Activated CD8-positive, alpha-beta T cell treated with anti-CD3 and anti-CD28 coated beads for 36 hours (primary cell): ENCODE data around the gene DICER1. TPM values are rescaled to one million over a fixed set of nuclear protein-coding genes. Genes with fewer than 3 reads are reported as not detected.

Experiments used
- ATAC-seq: fragments of 200-7000 bp; cut with Tn5 transposase; one replicate; pipeline ENCODE4 v1.10.0; 2021; ENCODE audit warnings: mild to moderate bottlenecking, moderate library complexity
- CTCF ChIA-PET: fragments of 350-600 bp; sonication (Branson Sonifier 250); formaldehyde crosslinking; loops from one replicate; lab custom pipeline; 2021; ENCODE audit warnings: antibody characterized with exemption; lab: Charles Lee
- POLR2A ChIA-PET: fragments of 350-600 bp; sonication (Branson Sonifier 250); formaldehyde crosslinking; loops from one replicate; lab custom pipeline; 2021; ENCODE audit warnings: antibody characterized with exemption; lab: Charles Lee
- DNase-seq: peaks from one replicate; pipeline ENCODE4 v3.0.0-alpha.2; 2020
- H3K27ac Mint-ChIP-seq: one replicate; pipeline ENCODE4 v1.8.0; 2021; ENCODE audit warnings: mild to moderate bottlenecking, mixed read lengths
- H3K27me3 Mint-ChIP-seq: one replicate; pipeline ENCODE4 v1.8.0; 2021; ENCODE audit warnings: mixed read lengths
- H3K36me3 Mint-ChIP-seq: one replicate; pipeline ENCODE4 v1.8.0; 2021; ENCODE audit warnings: low read depth, mixed read lengths
- H3K4me1 Mint-ChIP-seq: one replicate; pipeline ENCODE4 v1.8.0; 2021; ENCODE audit warnings: low read depth, mixed read lengths
- H3K4me3 Mint-ChIP-seq: one replicate; pipeline ENCODE4 v1.8.0; 2021; ENCODE audit warnings: mild to moderate bottlenecking, moderate library complexity, mixed read lengths
- H3K9me3 Mint-ChIP-seq: one replicate; pipeline ENCODE4 v1.8.0; 2021; ENCODE audit warnings: mixed read lengths
- intact Hi-C: fragments of 100-400 bp; cut with micrococcal nuclease; formaldehyde crosslinking; loops from one replicate; pipeline ENCODE4 v1.10.0; 2022
- total RNA-seq, 2 experiments: library from RNA; stranded (reverse); gene quantifications; one replicate each; pipeline ENCODE4 v1.2.3, GENCODE V29; 2021
- TF ChIP-seq, protein P1 (sequence below): fragments of 200-600 bp; IDR thresholded peaks from one replicate; pipeline ENCODE4 v1.8.0; 2022; ENCODE audit warnings: antibody characterized with exemption, mild to moderate bottlenecking

Gene DICER1
- total RNA-seq, 2 experiments from 2014 or later, result 45.3 to 50.3 TPM

DNA sequence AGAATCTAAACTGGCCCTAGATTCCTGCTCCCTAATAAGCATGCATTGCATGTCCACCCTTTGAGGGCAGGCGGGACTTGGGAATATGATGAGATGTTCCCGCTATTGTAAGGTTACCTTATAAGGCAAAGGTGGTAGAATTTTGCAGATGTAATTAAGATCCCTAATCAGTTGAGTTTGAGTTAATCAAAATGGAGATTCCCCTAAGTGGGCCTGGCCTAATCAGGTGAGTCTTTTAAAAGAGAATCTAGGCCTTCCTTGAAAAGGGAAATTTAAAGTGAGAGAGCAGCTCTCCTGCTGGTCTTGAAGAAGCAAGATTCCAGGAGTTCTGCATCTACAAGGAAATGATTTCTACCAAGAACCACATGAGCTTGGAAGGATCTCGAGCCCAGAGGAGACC, 83.4 kb downstream of the DICER1 start:
- ChIA-PET CTCF (no interaction called here), POLR2A (no interaction called here)
- ATAC-seq (no peak), DNase-seq (no peak)
- no peak overlapping the region for H3K4me3 Mint-ChIP-seq
- no peaks in the 10 kb centered on the region for H3K4me1 Mint-ChIP-seq
- TF ChIP-seq, protein P1, sequence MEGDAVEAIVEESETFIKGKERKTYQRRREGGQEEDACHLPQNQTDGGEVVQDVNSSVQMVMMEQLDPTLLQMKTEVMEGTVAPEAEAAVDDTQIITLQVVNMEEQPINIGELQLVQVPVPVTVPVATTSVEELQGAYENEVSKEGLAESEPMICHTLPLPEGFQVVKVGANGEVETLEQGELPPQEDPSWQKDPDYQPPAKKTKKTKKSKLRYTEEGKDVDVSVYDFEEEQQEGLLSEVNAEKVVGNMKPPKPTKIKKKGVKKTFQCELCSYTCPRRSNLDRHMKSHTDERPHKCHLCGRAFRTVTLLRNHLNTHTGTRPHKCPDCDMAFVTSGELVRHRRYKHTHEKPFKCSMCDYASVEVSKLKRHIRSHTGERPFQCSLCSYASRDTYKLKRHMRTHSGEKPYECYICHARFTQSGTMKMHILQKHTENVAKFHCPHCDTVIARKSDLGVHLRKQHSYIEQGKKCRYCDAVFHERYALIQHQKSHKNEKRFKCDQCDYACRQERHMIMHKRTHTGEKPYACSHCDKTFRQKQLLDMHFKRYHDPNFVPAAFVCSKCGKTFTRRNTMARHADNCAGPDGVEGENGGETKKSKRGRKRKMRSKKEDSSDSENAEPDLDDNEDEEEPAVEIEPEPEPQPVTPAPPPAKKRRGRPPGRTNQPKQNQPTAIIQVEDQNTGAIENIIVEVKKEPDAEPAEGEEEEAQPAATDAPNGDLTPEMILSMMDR, result no peak
- H3K27me3 Mint-ChIP-seq, result peaks cover under 1% of the 10 kb centered on the region
- intact Hi-C loops, result no loop called here
- no peaks in the 10 kb centered on the region for H3K36me3 Mint-ChIP-seq
- H3K27ac Mint-ChIP-seq, result no peak overlapping the region
- H3K9me3 Mint-ChIP-seq, result no peaks in the 10 kb centered on the region

DNA sequence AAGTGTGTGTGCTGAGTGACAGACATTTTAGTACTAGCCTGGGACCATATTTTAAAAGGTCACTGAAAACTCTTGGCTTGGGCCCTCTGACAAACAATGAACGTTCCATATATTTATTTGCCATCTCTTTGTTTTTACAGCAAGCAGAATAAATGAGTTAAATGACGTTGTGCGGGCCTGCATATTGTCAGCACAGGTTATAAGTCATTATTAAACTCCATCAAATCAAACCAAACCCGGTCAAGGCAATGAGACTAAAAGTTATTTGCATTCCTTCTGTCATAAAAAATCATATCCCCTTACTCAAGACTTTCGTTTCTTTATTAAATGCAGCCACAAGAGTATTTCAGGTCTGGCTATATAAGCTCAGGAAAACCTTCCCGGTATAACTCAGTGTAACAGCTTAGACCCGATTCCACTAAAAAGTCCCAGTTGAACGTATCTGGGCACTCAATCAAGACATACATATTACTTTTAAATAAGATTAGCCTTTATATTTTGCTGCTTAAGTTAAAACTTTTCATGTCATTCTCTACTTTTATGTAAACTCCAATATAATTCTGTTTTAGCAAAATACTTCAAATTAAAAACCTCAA, 84.9 kb downstream of the DICER1 start:
- ChIA-PET POLR2A (no interaction called here), CTCF (no interaction called here)
- TF ChIP-seq, protein P1, result no peak
- Mint-ChIP-seq H3K9me3 (no peaks in the 10 kb centered on the region), H3K4me3 (no peak overlapping the region), H3K36me3 (no peaks in the 10 kb centered on the region), H3K27me3 (peaks cover 3% of the 10 kb centered on the region), H3K27ac (no peak overlapping the region), H3K4me1 (no peaks in the 10 kb centered on the region)
- DNase-seq, result no peak
- intact Hi-C loops, result no loop called here
- ATAC-seq, result no peak

DNA sequence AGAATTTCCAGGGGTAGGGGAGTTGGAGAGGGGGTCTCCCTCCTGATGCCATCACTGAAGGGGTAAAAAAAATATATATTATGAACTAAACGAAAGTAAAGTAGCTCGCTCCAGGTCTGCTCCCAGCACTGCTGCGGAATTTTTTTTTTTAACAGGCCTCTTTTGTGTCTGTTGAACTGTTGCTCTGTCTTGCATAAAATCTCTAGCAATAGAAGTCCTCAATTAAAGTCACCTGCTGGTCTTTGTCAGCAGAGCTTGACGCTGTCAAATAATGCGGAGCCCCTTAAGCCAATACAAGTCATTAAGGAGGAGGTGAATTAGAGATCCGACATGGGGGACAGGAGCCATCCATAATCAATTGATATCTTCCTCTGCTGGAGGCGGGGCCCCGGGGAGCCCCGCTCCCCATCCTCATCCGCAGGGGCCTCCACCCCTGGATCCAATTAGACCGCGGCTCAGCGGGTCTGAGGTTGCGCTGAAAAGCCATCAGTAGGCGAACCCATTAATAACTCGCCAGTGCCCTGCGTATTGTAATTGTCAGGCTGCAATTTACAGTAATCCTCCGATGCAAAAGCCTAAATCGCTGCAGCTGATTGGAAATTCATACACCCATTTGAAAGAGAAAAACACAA, 85.6 kb downstream of the DICER1 start:
- intact Hi-C loops, result no loop called here
- TF ChIP-seq, protein P1, result no peak
- DNase-seq (no peak), ATAC-seq (no peak)
- H3K4me3 Mint-ChIP-seq, result no peak overlapping the region
- ChIA-PET CTCF (no interaction called here), POLR2A (no interaction called here)
- H3K27ac Mint-ChIP-seq, result no peak overlapping the region
- H3K4me1 Mint-ChIP-seq, result no peaks in the 10 kb centered on the region
- H3K9me3 Mint-ChIP-seq, result no peaks in the 10 kb centered on the region
- H3K27me3 Mint-ChIP-seq, result peaks cover 3% of the 10 kb centered on the region
- no peaks in the 10 kb centered on the region for H3K36me3 Mint-ChIP-seq

DNA sequence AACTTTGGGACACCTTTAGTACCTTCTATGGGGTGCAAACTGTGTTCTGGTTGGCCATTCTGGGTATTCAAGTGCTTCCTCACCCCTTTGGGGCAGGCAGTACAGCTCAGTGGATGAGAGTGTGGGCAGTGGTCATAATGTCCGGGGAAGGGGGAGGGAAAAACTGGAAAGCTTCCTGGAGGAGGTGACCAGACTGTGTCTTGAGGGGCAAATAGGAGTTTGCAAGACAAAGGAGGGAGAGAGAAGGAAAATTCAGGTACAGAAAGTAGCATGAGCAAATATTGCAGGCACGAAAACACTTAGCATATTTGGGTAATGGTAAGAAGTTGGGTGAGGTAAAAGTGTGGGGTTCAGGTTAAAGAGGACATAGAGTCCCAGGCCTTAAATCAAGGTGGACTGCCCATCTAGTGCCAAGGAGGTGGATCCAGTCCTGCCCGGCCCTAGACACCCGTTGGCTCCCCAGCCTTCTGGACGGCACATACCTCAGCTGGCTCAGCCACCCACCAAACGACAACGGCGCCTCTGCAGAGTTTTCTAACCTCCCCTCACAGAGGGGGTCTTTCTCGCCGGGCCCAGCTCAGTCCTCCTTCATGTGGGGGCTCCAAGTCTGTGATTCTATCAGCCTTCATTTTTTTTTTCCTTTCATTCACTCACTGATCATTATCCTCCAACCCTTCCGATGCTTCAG, 86.4 kb downstream of the DICER1 start:
- ChIA-PET CTCF (no interaction called here), POLR2A (no interaction called here)
- no peaks in the 10 kb centered on the region for H3K36me3 Mint-ChIP-seq
- H3K9me3 Mint-ChIP-seq, result no peaks in the 10 kb centered on the region
- H3K4me1 Mint-ChIP-seq, result no peaks in the 10 kb centered on the region
- H3K27me3 Mint-ChIP-seq, result peaks cover 3% of the 10 kb centered on the region
- H3K4me3 Mint-ChIP-seq, result no peak overlapping the region
- H3K27ac Mint-ChIP-seq, result no peak overlapping the region
- TF ChIP-seq, protein P1, result no peak
- DNase-seq (no peak), ATAC-seq (no peak)
- intact Hi-C loops, result no loop called here

DNA sequence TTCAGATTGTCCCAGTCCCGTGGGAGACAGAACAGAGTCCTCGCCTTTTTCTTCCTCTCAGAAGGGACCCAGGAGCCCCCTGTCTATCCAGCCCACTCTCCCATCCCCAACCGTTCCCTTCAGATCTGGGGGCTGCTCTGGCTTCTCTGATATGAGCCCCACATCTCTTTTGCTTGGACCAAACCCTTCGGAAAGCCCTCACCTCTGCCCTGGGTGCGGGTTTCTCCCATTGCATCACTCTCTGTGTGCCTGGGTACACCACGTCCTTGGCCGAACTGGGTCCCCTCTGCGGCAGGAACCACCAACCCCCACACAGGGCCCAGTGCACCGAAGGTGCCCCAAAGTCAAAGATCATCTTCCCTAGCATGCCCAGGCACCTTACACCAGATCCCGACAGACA, 87.8 kb downstream of the DICER1 start:
- Mint-ChIP-seq H3K27ac (no peak overlapping the region), H3K36me3 (no peaks in the 10 kb centered on the region), H3K4me1 (no peaks in the 10 kb centered on the region), H3K27me3 (peaks cover 3% of the 10 kb centered on the region), H3K4me3 (no peak overlapping the region), H3K9me3 (no peaks in the 10 kb centered on the region)
- TF ChIP-seq, protein P1, result no peak
- ATAC-seq (no peak), DNase-seq (no peak)
- intact Hi-C loops, result no loop called here
- POLR2A ChIA-PET, result no interaction called here
- CTCF ChIA-PET, result no interaction called here
